Calu3 (cell line): ENCODE data around the gene HEPACAM. TPM values are rescaled to one million over a fixed set of nuclear protein-coding genes. Genes with fewer than 3 reads are reported as not detected.

Source experiments
- BruUV-seq: library from RNA; stranded (reverse); fragments of 400-500 nt; replicated peaks from 2 replicates; lab custom pipeline; 2021; lab: Mats Ljungman, UMichigan
- CTCF ChIA-PET: fragments of 300-600 bp; sonication (Branson Sonifier 250); formaldehyde crosslinking; loops from one replicate; lab custom pipeline; 2022; ENCODE audit warnings: antibody characterized with exemption; lab: Charles Lee
- DNase-seq: peaks from one replicate; pipeline ENCODE4 v3.0.0; 2022
- H3K27ac Mint-ChIP-seq: one replicate; pipeline ENCODE4 v1.8.0; 2022; ENCODE audit warnings: mixed read lengths; ENCODE audit not compliant: unreplicated experiment
- H3K27me3 Mint-ChIP-seq: one replicate; pipeline ENCODE4 v1.8.0; 2022; ENCODE audit warnings: mixed read lengths; ENCODE audit not compliant: unreplicated experiment
- H3K36me3 Mint-ChIP-seq: one replicate; pipeline ENCODE4 v1.8.0; 2022; ENCODE audit warnings: mild to moderate bottlenecking, moderate library complexity, mixed read lengths; ENCODE audit not compliant: insufficient read depth, unreplicated experiment
- H3K4me1 Mint-ChIP-seq: one replicate; pipeline ENCODE4 v1.8.0; 2022; ENCODE audit warnings: mild to moderate bottlenecking, low read depth, mixed read lengths; ENCODE audit not compliant: unreplicated experiment
- H3K4me3 Mint-ChIP-seq: one replicate; pipeline ENCODE4 v1.8.0; 2022; ENCODE audit warnings: mild to moderate bottlenecking, low read depth, moderate library complexity, mixed read lengths; ENCODE audit not compliant: unreplicated experiment
- H3K9me3 Mint-ChIP-seq: one replicate; pipeline ENCODE4 v1.8.0; 2022; ENCODE audit warnings: low read depth, mixed read lengths; ENCODE audit not compliant: unreplicated experiment
- CTCF ChIP-seq: fragments of 200-600 bp; IDR thresholded peaks from one replicate; pipeline ENCODE4 v1.8.0; 2022; ENCODE audit warnings: antibody characterized with exemption; ENCODE audit not compliant: unreplicated experiment
- intact Hi-C: fragments of 100-400 bp; cut with micrococcal nuclease; formaldehyde crosslinking; loops from one replicate; pipeline ENCODE4 v1.10.0; 2022; ENCODE audit not compliant: unreplicated experiment
- total RNA-seq: library from RNA; stranded (reverse); gene quantifications from 2 replicates; pipeline ENCODE4 v1.2.3, GENCODE V29; 2022

The HEPACAM gene
- total RNA-seq, 1 experiment from 2014 or later, result not detected

- Mint-ChIP-seq H3K36me3 (no peaks in the 10 kb centered on the region), H3K27ac (no peak overlapping the region), H3K4me3 (no peak overlapping the region), H3K27me3 (no peaks in the 10 kb centered on the region), H3K4me1 (no peaks in the 10 kb centered on the region), H3K9me3 (no peaks in the 10 kb centered on the region)
- no TSS peak for BruUV-seq
- intact Hi-C loops, result no loop called here
- no peak for DNase-seq
- CTCF ChIA-PET, result no interaction called here
- no peak for TF ChIP-seq CTCF
Observed at GRCh38 chr11:124982043-124982442, 46.2 kb upstream of the HEPACAM start.

GRCh38 chr11:124978316-124978715 lies 42.5 kb upstream of the HEPACAM start:
- Mint-ChIP-seq H3K4me3 (no peak overlapping the region), H3K36me3 (no peaks in the 10 kb centered on the region), H3K27me3 (no peaks in the 10 kb centered on the region), H3K27ac (no peak overlapping the region), H3K4me1 (no peaks in the 10 kb centered on the region), H3K9me3 (no peaks in the 10 kb centered on the region)
- no peak for DNase-seq
- CTCF ChIA-PET, result no interaction called here
- intact Hi-C loops, result no loop called here
- no TSS peak for BruUV-seq
- no peak for TF ChIP-seq CTCF

GRCh38 chr11:124977006-124977405 lies 41.2 kb upstream of the HEPACAM start:
- no TSS peak for BruUV-seq
- TF ChIP-seq CTCF, result no peak
- intact Hi-C loops, result no loop called here
- no peaks in the 10 kb centered on the region for H3K9me3 Mint-ChIP-seq
- CTCF ChIA-PET, result no interaction called here
- no peak overlapping the region for H3K27ac Mint-ChIP-seq
- no peak for DNase-seq
- no peaks in the 10 kb centered on the region for H3K27me3 Mint-ChIP-seq
- H3K36me3 Mint-ChIP-seq, result no peaks in the 10 kb centered on the region
- H3K4me3 Mint-ChIP-seq, result no peak overlapping the region
- H3K4me1 Mint-ChIP-seq, result no peaks in the 10 kb centered on the region

- Mint-ChIP-seq H3K36me3 (no peaks in the 10 kb centered on the region), H3K9me3 (no peaks in the 10 kb centered on the region), H3K27me3 (no peaks in the 10 kb centered on the region), H3K4me1 (no peaks in the 10 kb centered on the region), H3K27ac (no peak overlapping the region), H3K4me3 (no peak overlapping the region)
- CTCF ChIA-PET, result no interaction called here
- DNase-seq, result no peak
- intact Hi-C loops, result no loop called here
- no TSS peak for BruUV-seq
- no peak for TF ChIP-seq CTCF
Observed at GRCh38 chr11:124976531-124976930, 40.7 kb upstream of the HEPACAM start.
